HepG2 (cell line): ENCODE measurements around the gene SEC14L5. TPM values are rescaled to one million over a fixed set of nuclear protein-coding genes. Genes with fewer than 3 reads are reported as not detected.
A peak's percentile ranks its signal among the peaks of the same experiment; 100 is the strongest.

ENCODE experiments used
- CBX5 ChIP-seq: sonication (generic); formaldehyde crosslinking; IDR thresholded peaks from 2 replicates; pipeline ENCODE4 v1.4.0; 2020; ENCODE audit warnings: missing genetic modification reagents, borderline replicate concordance
- ELF3 ChIP-seq: IDR thresholded peaks from 2 replicates; pipeline ENCODE4 v1.6.1; 2016; ENCODE audit warnings: missing genetic modification reagents, missing compliant biosample characterization
- KLF16 ChIP-seq, 2 experiments: sonication (generic) in 1 of 2; formaldehyde crosslinking in 1 of 2; IDR thresholded peaks; 2 replicates each; pipeline versions ENCODE4 v1.6.1 to v1.8.0; 2016 to 2023; ENCODE audit warnings: missing genetic modification reagents in 2 of 2, missing compliant biosample characterization in 1 of 2
- MEIS1 ChIP-seq: sonication (generic); formaldehyde crosslinking; IDR thresholded peaks from 2 replicates; pipeline ENCODE4 v1.9.0; 2021; ENCODE audit warnings: mild to moderate bottlenecking, missing genetic modification reagents, moderate library complexity, borderline replicate concordance
- MIER2 ChIP-seq: IDR thresholded peaks from 2 replicates; pipeline ENCODE4 v1.6.1; 2016; ENCODE audit warnings: missing biosample characterization, missing genetic modification reagents
- NFKB2 ChIP-seq: sonication (generic); formaldehyde crosslinking; IDR thresholded peaks from 2 replicates; pipeline ENCODE4 v1.4.0; 2020; ENCODE audit warnings: missing genetic modification reagents, borderline replicate concordance
- NFKBIZ ChIP-seq: IDR thresholded peaks from 2 replicates; pipeline ENCODE4 v1.6.1; 2018; ENCODE audit warnings: missing genetic modification reagents, missing compliant biosample characterization
- NRL ChIP-seq: sonication (generic); formaldehyde crosslinking; IDR thresholded peaks from 2 replicates; pipeline ENCODE4 v1.5.0; 2020; ENCODE audit warnings: missing genetic modification reagents, mild to moderate bottlenecking, moderate library complexity, borderline replicate concordance
- SIX4 ChIP-seq: sonication (generic); formaldehyde crosslinking; IDR thresholded peaks from 2 replicates; pipeline ENCODE4 v1.4.0; 2020; ENCODE audit warnings: missing genetic modification reagents
- SOX6 ChIP-seq, 2 experiments: fragments of 450-650 bp in 1 of 2; sonication (generic) in 1 of 2; formaldehyde crosslinking in 1 of 2; IDR thresholded peaks; 2 replicates each; pipeline versions ENCODE4 v1.4.0 to v1.6.1; 2017 to 2020; ENCODE audit warnings: antibody characterized with exemption in 1 of 2, mild to moderate bottlenecking in 1 of 2, missing genetic modification reagents in 1 of 2
- ZBTB7B ChIP-seq: sonication (generic); formaldehyde crosslinking; IDR thresholded peaks from 2 replicates; pipeline ENCODE4 v1.4.0; 2020; ENCODE audit warnings: missing genetic modification reagents
- ZNF629 ChIP-seq: sonication (generic); formaldehyde crosslinking; conservative IDR thresholded peaks from 2 replicates; pipeline ENCODE4 v1.5.0; 2020; ENCODE audit warnings: missing genetic modification reagents
- ZNF883 ChIP-seq: sonication (generic); formaldehyde crosslinking; IDR thresholded peaks from 2 replicates; pipeline ENCODE4 v1.5.1; 2020; ENCODE audit warnings: mild to moderate bottlenecking, missing genetic modification reagents; ENCODE audit errors: not compliant biosample characterization
- polyA plus RNA-seq, 8 experiments: library from polyadenylated mRNA; depleted of rRNA in 3 of 8; stranded (reverse) in 7 of 8; unstranded in 1 of 8; fragments of >200 nt; fragmentation: Illumina TruSeq in 4 of 8; extraction: Trizol in 4 of 8; gene quantifications; 2 replicates each; pipeline versions ENCODE4 v1.2.1 to v1.2.3, GENCODE V29; 2011 to 2016; ENCODE audit warnings: low read depth in 4 of 8, missing spikeins in 1 of 8, mixed read lengths in 1 of 8; ENCODE audit not compliant: insufficient read depth in 1 of 8
- total RNA-seq, 5 experiments: library from RNA; depleted of rRNA; stranded (reverse); fragments of >200 nt; fragmentation: Illumina TruSeq; extraction: Trizol; gene quantifications; 2 replicates each; pipeline ENCODE4 v1.2.3, GENCODE V29; 2016; ENCODE audit warnings: low read depth in 1 of 5
- TF ChIP-seq, protein P1 (sequence below): sonication (generic); formaldehyde crosslinking; IDR thresholded peaks from one replicate; pipeline ENCODE4 v1.5.1; 2020; ENCODE audit warnings: mild to moderate bottlenecking, missing genetic modification reagents; ENCODE audit errors: not compliant biosample characterization
- TF ChIP-seq, protein P2 (sequence below): sonication (generic); formaldehyde crosslinking; IDR thresholded peaks from 2 replicates; pipeline ENCODE4 v1.5.0; 2020; ENCODE audit warnings: mild to moderate bottlenecking, missing genetic modification reagents
- TF ChIP-seq, protein P3 (sequence below): IDR thresholded peaks from 2 replicates; pipeline ENCODE4 v1.6.1; 2012; ENCODE audit warnings: inconsistent platforms

SEC14L5 gene
- total and polyA plus RNA-seq, 2 of the 13 experiments (the other 11 are each of a cell fraction or from before 2014, with no cell fraction given), result 0.40 to 0.42 TPM

DNA sequence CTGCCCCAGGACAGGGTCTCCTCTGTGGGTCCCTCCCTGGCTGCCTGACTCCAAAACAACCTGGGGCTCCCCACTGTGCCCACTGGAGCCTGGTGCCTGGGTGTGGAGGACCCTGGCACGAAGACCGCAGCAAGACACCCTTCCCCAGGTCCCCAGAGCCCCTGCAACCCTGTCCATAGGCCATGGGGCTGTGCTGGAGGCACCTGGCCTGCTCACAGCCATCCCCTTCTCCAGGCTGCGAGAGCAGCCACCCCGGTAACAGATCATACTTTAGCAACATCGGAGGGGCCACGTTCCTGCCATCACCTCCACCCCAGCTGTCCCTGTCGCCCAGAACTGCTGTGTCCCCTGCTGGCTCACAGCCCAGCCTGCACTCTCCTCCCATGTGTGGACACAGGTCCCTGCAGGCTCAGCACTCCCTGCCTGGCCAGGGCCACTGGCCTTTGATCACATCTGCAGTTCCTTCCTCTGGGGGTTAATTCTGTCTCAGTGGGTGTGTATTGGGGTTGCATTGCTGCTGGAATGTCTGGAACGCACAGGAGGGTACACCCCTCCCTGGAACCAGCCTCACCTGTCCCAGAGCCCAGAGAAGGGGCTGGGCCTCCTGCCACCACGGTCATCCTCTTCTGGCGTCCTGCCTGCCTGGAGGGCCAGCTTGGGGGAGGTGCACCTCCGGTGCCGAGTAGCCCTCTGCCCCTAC lies 33.4 kb upstream of the SEC14L5 start (continued):
- TF ChIP-seq, protein P1, sequence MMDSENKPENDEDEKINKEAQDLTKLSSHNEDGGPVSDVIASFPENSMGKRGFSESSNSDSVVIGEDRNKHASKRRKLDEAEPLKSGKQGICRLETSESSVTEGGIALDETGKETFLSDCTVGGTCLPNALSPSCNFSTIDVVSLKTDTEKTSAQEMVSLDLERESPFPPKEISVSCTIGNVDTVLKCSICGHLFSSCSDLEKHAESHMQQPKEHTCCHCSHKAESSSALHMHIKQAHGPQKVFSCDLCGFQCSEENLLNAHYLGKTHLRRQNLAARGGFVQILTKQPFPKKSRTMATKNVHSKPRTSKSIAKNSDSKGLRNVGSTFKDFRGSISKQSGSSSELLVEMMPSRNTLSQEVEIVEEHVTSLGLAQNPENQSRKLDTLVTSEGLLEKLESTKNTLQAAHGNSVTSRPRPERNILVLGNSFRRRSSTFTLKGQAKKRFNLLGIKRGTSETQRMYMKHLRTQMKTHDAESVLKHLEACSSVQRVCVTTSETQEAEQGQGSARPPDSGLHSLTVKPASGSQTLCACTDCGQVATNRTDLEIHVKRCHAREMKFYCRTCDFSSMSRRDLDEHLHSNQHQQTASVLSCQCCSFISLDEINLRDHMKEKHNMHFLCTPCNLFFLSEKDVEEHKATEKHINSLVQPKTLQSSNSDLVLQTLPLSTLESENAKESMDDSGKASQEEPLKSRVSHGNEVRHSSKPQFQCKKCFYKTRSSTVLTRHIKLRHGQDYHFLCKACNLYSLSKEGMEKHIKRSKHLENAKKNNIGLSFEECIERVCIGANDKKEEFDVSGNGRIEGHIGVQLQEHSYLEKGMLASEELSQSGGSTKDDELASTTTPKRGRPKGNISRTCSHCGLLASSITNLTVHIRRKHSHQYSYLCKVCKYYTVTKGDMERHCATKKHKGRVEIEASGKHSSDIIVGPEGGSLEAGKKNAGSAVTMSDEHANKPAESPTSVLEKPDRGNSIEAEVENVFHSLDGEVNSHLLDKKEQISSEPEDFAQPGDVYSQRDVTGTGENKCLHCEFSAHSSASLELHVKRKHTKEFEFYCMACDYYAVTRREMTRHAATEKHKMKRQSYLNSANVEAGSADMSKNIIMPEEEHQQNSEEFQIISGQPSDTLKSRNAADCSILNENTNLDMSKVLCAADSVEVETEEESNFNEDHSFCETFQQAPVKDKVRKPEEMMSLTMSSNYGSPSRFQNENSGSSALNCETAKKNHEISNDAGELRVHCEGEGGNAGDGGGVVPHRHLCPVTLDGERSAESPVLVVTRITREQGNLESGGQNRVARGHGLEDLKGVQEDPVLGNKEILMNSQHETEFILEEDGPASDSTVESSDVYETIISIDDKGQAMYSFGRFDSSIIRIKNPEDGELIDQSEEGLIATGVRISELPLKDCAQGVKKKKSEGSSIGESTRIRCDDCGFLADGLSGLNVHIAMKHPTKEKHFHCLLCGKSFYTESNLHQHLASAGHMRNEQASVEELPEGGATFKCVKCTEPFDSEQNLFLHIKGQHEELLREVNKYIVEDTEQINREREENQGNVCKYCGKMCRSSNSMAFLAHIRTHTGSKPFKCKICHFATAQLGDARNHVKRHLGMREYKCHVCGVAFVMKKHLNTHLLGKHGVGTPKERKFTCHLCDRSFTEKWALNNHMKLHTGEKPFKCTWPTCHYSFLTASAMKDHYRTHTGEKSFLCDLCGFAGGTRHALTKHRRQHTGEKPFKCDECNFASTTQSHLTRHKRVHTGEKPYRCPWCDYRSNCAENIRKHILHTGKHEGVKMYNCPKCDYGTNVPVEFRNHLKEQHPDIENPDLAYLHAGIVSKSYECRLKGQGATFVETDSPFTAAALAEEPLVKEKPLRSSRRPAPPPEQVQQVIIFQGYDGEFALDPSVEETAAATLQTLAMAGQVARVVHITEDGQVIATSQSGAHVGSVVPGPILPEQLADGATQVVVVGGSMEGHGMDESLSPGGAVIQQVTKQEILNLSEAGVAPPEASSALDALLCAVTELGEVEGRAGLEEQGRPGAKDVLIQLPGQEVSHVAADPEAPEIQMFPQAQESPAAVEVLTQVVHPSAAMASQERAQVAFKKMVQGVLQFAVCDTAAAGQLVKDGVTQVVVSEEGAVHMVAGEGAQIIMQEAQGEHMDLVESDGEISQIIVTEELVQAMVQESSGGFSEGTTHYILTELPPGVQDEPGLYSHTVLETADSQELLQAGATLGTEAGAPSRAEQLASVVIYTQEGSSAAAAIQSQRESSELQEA (CRISPR knock-in tag), result peak; percentile 72
- 0 out of 2 replicates have a peak, but pooled peaks have one; percentile 59 for TF ChIP-seq MEIS1 (CRISPR knock-in tag)
- TF ChIP-seq, protein P2, sequence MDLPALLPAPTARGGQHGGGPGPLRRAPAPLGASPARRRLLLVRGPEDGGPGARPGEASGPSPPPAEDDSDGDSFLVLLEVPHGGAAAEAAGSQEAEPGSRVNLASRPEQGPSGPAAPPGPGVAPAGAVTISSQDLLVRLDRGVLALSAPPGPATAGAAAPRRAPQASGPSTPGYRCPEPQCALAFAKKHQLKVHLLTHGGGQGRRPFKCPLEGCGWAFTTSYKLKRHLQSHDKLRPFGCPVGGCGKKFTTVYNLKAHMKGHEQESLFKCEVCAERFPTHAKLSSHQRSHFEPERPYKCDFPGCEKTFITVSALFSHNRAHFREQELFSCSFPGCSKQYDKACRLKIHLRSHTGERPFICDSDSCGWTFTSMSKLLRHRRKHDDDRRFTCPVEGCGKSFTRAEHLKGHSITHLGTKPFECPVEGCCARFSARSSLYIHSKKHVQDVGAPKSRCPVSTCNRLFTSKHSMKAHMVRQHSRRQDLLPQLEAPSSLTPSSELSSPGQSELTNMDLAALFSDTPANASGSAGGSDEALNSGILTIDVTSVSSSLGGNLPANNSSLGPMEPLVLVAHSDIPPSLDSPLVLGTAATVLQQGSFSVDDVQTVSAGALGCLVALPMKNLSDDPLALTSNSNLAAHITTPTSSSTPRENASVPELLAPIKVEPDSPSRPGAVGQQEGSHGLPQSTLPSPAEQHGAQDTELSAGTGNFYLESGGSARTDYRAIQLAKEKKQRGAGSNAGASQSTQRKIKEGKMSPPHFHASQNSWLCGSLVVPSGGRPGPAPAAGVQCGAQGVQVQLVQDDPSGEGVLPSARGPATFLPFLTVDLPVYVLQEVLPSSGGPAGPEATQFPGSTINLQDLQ (CRISPR knock-in tag), result no peak
- TF ChIP-seq NFKB2 (CRISPR knock-in tag), result peak; percentile 47; the same call in 1 of the 2 replicates
- TF ChIP-seq KLF16 (CRISPR knock-in tag; IDR thresholded peaks at IDR 0.05), result no peak
- TF ChIP-seq, protein P3, sequence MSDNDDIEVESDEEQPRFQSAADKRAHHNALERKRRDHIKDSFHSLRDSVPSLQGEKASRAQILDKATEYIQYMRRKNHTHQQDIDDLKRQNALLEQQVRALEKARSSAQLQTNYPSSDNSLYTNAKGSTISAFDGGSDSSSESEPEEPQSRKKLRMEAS, result peak; percentile 50; the same call in 1 of the 2 replicates
- peak; percentile 91 for TF ChIP-seq ZBTB7B
- TF ChIP-seq ZNF629 (CRISPR knock-in tag), result 0 out of 2 replicates have a peak, but pooled peaks have one; percentile 11
- TF ChIP-seq SIX4 (CRISPR knock-in tag), result no peak
- TF ChIP-seq NFKBIZ (CRISPR knock-in tag), result 0 out of 2 replicates have a peak, but pooled peaks have one; percentile 44
- TF ChIP-seq ELF3 (CRISPR knock-in tag), result peak; percentile 36
- peak; percentile 76 for TF ChIP-seq ZNF883 (CRISPR knock-in tag)
- peak; percentile 82; the same call in 1 of the 2 replicates for TF ChIP-seq MIER2 (CRISPR knock-in tag)
- peak; percentile 48; the same call in 1 of the 2 replicates for TF ChIP-seq CBX5 (CRISPR knock-in tag)
- peak; percentile 18; the same call in 1 of the 2 replicates for TF ChIP-seq NRL (CRISPR knock-in tag)
- no peak for TF ChIP-seq SOX6 (IDR thresholded peaks at IDR 0.05)
- TF ChIP-seq SOX6 (CRISPR knock-in tag; IDR thresholded peaks at IDR 0.05), result peak; percentile 62
